Neural cell (in vitro differentiated cells): ENCODE results near the gene MCL1.

Source experiments
- EP300 ChIP-seq: fragments of 450-650 bp; conservative IDR thresholded peaks from 2 replicates; pipeline ENCODE4 v1.6.1; 2014; ENCODE audit warnings: antibody characterized with exemption, mild to moderate bottlenecking, moderate library complexity; ENCODE audit not compliant: poor library complexity, severe bottlenecking
- RAD21 ChIP-seq: fragments of 450-650 bp; conservative IDR thresholded peaks from 2 replicates; pipeline ENCODE4 v1.6.1; 2014; ENCODE audit warnings: antibody characterized with exemption, mild to moderate bottlenecking, moderate library complexity
- TF ChIP-seq, protein P1 (sequence below): fragments of 450-650 bp; IDR thresholded peaks from 2 replicates; pipeline ENCODE4 v1.5.1; 2014; ENCODE audit warnings: antibody characterized with exemption, mild to moderate bottlenecking, moderate library complexity; ENCODE audit not compliant: poor library complexity, severe bottlenecking

DNA sequence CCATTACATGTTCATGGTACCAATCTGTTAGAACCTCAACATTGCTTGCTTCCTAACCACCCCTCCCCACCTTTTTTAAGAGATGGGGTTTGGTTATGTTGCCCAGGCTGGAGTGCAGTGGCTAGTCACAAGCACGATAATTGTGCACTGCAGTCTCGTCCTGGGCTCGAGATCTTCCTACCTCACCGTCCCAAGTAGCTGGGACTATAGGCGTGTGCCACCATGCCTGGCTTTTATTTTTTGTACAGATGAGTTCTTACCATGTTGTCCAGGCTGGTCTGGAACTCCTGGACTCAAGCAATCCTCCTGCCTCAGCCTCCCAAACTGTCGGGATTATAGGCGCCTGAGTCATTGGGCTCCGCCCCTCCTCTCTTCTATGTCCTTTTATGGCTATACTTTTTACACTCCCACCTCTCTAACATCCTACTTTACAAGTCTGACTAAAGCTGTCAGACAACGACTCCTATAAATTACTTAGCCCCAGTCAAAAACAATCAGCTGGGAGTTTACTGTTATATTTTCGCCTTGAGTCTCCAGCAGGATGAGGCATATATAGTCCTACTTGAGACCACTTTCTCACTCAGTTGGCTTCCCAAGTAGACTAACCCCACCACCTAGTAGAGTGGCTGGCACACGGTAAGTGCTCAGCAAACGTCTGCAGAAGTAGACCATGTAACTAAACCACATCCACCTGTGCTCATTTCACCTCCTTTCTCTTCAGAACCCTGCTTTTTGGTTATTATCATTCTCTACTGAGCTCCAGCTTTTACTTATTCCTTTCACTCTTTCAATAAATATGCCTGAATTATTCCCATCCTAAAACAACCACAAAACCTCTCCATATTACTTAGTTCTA lies 36.2 kb upstream of the MCL1 start:
- TF ChIP-seq EP300 (no peak), RAD21 (no peak)
- TF ChIP-seq, protein P1, sequence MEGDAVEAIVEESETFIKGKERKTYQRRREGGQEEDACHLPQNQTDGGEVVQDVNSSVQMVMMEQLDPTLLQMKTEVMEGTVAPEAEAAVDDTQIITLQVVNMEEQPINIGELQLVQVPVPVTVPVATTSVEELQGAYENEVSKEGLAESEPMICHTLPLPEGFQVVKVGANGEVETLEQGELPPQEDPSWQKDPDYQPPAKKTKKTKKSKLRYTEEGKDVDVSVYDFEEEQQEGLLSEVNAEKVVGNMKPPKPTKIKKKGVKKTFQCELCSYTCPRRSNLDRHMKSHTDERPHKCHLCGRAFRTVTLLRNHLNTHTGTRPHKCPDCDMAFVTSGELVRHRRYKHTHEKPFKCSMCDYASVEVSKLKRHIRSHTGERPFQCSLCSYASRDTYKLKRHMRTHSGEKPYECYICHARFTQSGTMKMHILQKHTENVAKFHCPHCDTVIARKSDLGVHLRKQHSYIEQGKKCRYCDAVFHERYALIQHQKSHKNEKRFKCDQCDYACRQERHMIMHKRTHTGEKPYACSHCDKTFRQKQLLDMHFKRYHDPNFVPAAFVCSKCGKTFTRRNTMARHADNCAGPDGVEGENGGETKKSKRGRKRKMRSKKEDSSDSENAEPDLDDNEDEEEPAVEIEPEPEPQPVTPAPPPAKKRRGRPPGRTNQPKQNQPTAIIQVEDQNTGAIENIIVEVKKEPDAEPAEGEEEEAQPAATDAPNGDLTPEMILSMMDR: no peak
